ENCODE measurements around the gene PROKR2.

The PROKR2 gene

GRCh38 chr20:5331340-5331739 is 14.6 kb upstream of the PROKR2 start:
- H4K8ac ChIP-seq (ENCODE audit: low read depth, low read length) = no peak overlapping the region
- no peak overlapping the region for H3K18ac ChIP-seq (ENCODE audit: low read length)
- WGBS (ENCODE audit: extremely low coverage, insufficient coverage, low lambda C conversion rate) = no CpG with 5 or more reads among the region's 3 CpGs
- no peak for DNase-seq
- H2AK5ac ChIP-seq (ENCODE audit: low read length) = no peak overlapping the region
- H3K27ac ChIP-seq (ENCODE audit: low read depth, low read length) = no peak overlapping the region
- H3K4ac ChIP-seq (ENCODE audit: low read depth, low read length) = no peak overlapping the region
- no peak overlapping the region for H3K4me2 ChIP-seq (ENCODE audit: low read length)
- no peak overlapping the region for H3K9ac ChIP-seq (ENCODE audit: low read length)
- no peak overlapping the region for H3K23ac ChIP-seq (ENCODE audit: low read length)
- no peak overlapping the region for H3K56ac ChIP-seq (ENCODE audit: low read length)
- no peak overlapping the region for H3K4me3 ChIP-seq (ENCODE audit: low read length)
- no peaks in the 10 kb centered on the region for H3K79me1 ChIP-seq (ENCODE audit: low read length)
- H2BK15ac ChIP-seq (replicated peaks; ENCODE audit: low read depth) = no peak overlapping the region
- no peaks in the 10 kb centered on the region for H3K4me1 ChIP-seq (ENCODE audit: control insufficient read depth, low read depth, low read length)
- H3K79me2 ChIP-seq (ENCODE audit: control insufficient read depth, insufficient read depth, low read length) = no peaks in the 10 kb centered on the region
- no peak overlapping the region for H2BK5ac ChIP-seq (ENCODE audit: low read length)
- no peaks in the 10 kb centered on the region for H3K27me3 ChIP-seq (ENCODE audit: insufficient read depth, low read length, poor library complexity)
- H2BK120ac ChIP-seq (ENCODE audit: low read depth, low read length) = no peak overlapping the region
- H4K5ac ChIP-seq (ENCODE audit: low read length) = no peak overlapping the region
- H3K36me3 ChIP-seq (ENCODE audit: control insufficient read depth, insufficient read depth, low read length) = no peaks in the 10 kb centered on the region

GRCh38 chr20:5328268-5328667 is 11.5 kb upstream of the PROKR2 start:
- H3K79me2 ChIP-seq (ENCODE audit: control insufficient read depth, insufficient read depth, low read length) = no peaks in the 10 kb centered on the region
- H3K79me1 ChIP-seq (ENCODE audit: low read length) = no peaks in the 10 kb centered on the region
- H3K56ac ChIP-seq (ENCODE audit: low read length) = no peak overlapping the region
- DNase-seq = no peak
- no peak overlapping the region for H3K9ac ChIP-seq (ENCODE audit: low read length)
- no peak overlapping the region for H3K18ac ChIP-seq (ENCODE audit: low read length)
- H3K23ac ChIP-seq (ENCODE audit: low read length) = no peak overlapping the region
- H3K27ac ChIP-seq (ENCODE audit: low read depth, low read length) = no peak overlapping the region
- WGBS (ENCODE audit: extremely low coverage, insufficient coverage, low lambda C conversion rate) = no CpG with 5 or more reads among the region's 3 CpGs
- H3K4ac ChIP-seq (ENCODE audit: low read depth, low read length) = no peak overlapping the region
- H3K4me3 ChIP-seq (ENCODE audit: low read length) = no peak overlapping the region
- H2BK5ac ChIP-seq (ENCODE audit: low read length) = no peak overlapping the region
- H2AK5ac ChIP-seq (ENCODE audit: low read length) = no peak overlapping the region
- no peak overlapping the region for H4K5ac ChIP-seq (ENCODE audit: low read length)
- no peaks in the 10 kb centered on the region for H3K27me3 ChIP-seq (ENCODE audit: insufficient read depth, low read length, poor library complexity)
- no peak overlapping the region for H4K8ac ChIP-seq (ENCODE audit: low read depth, low read length)
- H3K36me3 ChIP-seq (ENCODE audit: control insufficient read depth, insufficient read depth, low read length) = no peaks in the 10 kb centered on the region
- H2BK15ac ChIP-seq (replicated peaks; ENCODE audit: low read depth) = no peak overlapping the region
- H2BK120ac ChIP-seq (ENCODE audit: low read depth, low read length) = no peak overlapping the region
- no peak overlapping the region for H3K4me2 ChIP-seq (ENCODE audit: low read length)
- H3K4me1 ChIP-seq (ENCODE audit: control insufficient read depth, low read depth, low read length) = no peaks in the 10 kb centered on the region

- Histone ChIP-seq H2BK120ac (ENCODE audit: low read depth, low read length) (no peak overlapping the region), H3K27me3 (ENCODE audit: insufficient read depth, low read length, poor library complexity) (no peaks in the 10 kb centered on the region), H3K23ac (ENCODE audit: low read length) (no peak overlapping the region), H3K4me3 (ENCODE audit: low read length) (no peak overlapping the region), H2BK15ac (replicated peaks; ENCODE audit: low read depth) (no peak overlapping the region), H3K9ac (ENCODE audit: low read length) (no peak overlapping the region), H3K18ac (ENCODE audit: low read length) (no peak overlapping the region), H3K4ac (ENCODE audit: low read depth, low read length) (no peak overlapping the region), H3K27ac (ENCODE audit: low read depth, low read length) (no peak overlapping the region), H3K79me1 (ENCODE audit: low read length) (no peaks in the 10 kb centered on the region), H2AK5ac (ENCODE audit: low read length) (no peak overlapping the region), H3K4me1 (ENCODE audit: control insufficient read depth, low read depth, low read length) (no peaks in the 10 kb centered on the region), H3K79me2 (ENCODE audit: control insufficient read depth, insufficient read depth, low read length) (no peaks in the 10 kb centered on the region), H3K36me3 (ENCODE audit: control insufficient read depth, insufficient read depth, low read length) (no peaks in the 10 kb centered on the region), H4K8ac (ENCODE audit: low read depth, low read length) (no peak overlapping the region), H3K56ac (ENCODE audit: low read length) (no peak overlapping the region), H4K5ac (ENCODE audit: low read length) (no peak overlapping the region), H3K4me2 (ENCODE audit: low read length) (no peak overlapping the region), H2BK5ac (ENCODE audit: low read length) (no peak overlapping the region)
- WGBS (ENCODE audit: extremely low coverage, insufficient coverage, low lambda C conversion rate) = no CpG with 5 or more reads among the region's 3 CpGs
- DNase-seq = no peak
Measured at GRCh38 chr20:5327356-5327755, 10.6 kb upstream of the PROKR2 start.

GRCh38 chr20:5315807-5316187 is 957 bp downstream of the PROKR2 start:
- H3K27me3 ChIP-seq (ENCODE audit: insufficient read depth, low read length, poor library complexity) = peaks cover 10% of the 10 kb centered on the region
- WGBS (ENCODE audit: extremely low coverage, insufficient coverage, low lambda C conversion rate) = no CpG with 5 or more reads among the region's 28 CpGs
- H3K79me1 ChIP-seq (ENCODE audit: low read length) = no peaks in the 10 kb centered on the region

GRCh38 chr20:5313916-5314315 is 2.8 kb downstream of the PROKR2 start:
- no peak overlapping the region for H2BK15ac ChIP-seq (replicated peaks; ENCODE audit: low read depth)
- DNase-seq = no peak

More at GRCh38 chr20:5315807-5316187, 957 bp downstream of the PROKR2 start:
- no peak overlapping the region for H3K23ac ChIP-seq (ENCODE audit: low read length)
- peak overlapping the region; percentile 71 for H3K4me2 ChIP-seq (ENCODE audit: low read length)
- H3K79me2 ChIP-seq (ENCODE audit: control insufficient read depth, insufficient read depth, low read length) = no peaks in the 10 kb centered on the region
- peak overlapping the region; percentile 41 for H3K9ac ChIP-seq (ENCODE audit: low read length)
- H2AK5ac ChIP-seq (ENCODE audit: low read length) = no peak overlapping the region
- H3K27ac ChIP-seq (ENCODE audit: low read depth, low read length) = no peak overlapping the region
- no peak overlapping the region for H2BK120ac ChIP-seq (ENCODE audit: low read depth, low read length)
- H3K4me1 ChIP-seq (ENCODE audit: control insufficient read depth, low read depth, low read length) = no peaks in the 10 kb centered on the region
- H4K5ac ChIP-seq (ENCODE audit: low read length) = no peak overlapping the region
- H3K4me3 ChIP-seq (ENCODE audit: low read length) = peak overlapping the region; percentile 54
- no peak overlapping the region for H2BK5ac ChIP-seq (ENCODE audit: low read length)
- DNase-seq = no peak
- H3K56ac ChIP-seq (ENCODE audit: low read length) = peak overlapping the region; percentile 75
- H3K4ac ChIP-seq (ENCODE audit: low read depth, low read length) = no peak overlapping the region
- H2BK15ac ChIP-seq (replicated peaks; ENCODE audit: low read depth) = no peak overlapping the region
- H3K36me3 ChIP-seq (ENCODE audit: control insufficient read depth, insufficient read depth, low read length) = no peaks in the 10 kb centered on the region
- no peak overlapping the region for H4K8ac ChIP-seq (ENCODE audit: low read depth, low read length)
- no peak overlapping the region for H3K18ac ChIP-seq (ENCODE audit: low read length)

GRCh38 chr20:5312518-5312917 is 4.2 kb downstream of the PROKR2 start:
- no peak overlapping the region for H3K9ac ChIP-seq (ENCODE audit: low read length)
- no peak overlapping the region for H3K23ac ChIP-seq (ENCODE audit: low read length)
- H4K8ac ChIP-seq (ENCODE audit: low read depth, low read length) = no peak overlapping the region
- H2BK120ac ChIP-seq (ENCODE audit: low read depth, low read length) = no peak overlapping the region
- no peak overlapping the region for H3K4ac ChIP-seq (ENCODE audit: low read depth, low read length)
- no peak overlapping the region for H3K4me3 ChIP-seq (ENCODE audit: low read length)
- H4K5ac ChIP-seq (ENCODE audit: low read length) = no peak overlapping the region
- H3K79me2 ChIP-seq (ENCODE audit: control insufficient read depth, insufficient read depth, low read length) = no peaks in the 10 kb centered on the region
- no peak for DNase-seq
- H3K4me2 ChIP-seq (ENCODE audit: low read length) = no peak overlapping the region
- no peaks in the 10 kb centered on the region for H3K36me3 ChIP-seq (ENCODE audit: control insufficient read depth, insufficient read depth, low read length)
- H2BK5ac ChIP-seq (ENCODE audit: low read length) = no peak overlapping the region
- H3K27me3 ChIP-seq (ENCODE audit: insufficient read depth, low read length, poor library complexity) = peaks cover 10% of the 10 kb centered on the region
- no peak overlapping the region for H2BK15ac ChIP-seq (replicated peaks; ENCODE audit: low read depth)
- H3K4me1 ChIP-seq (ENCODE audit: control insufficient read depth, low read depth, low read length) = no peaks in the 10 kb centered on the region
- no peak overlapping the region for H2AK5ac ChIP-seq (ENCODE audit: low read length)
- H3K79me1 ChIP-seq (ENCODE audit: low read length) = no peaks in the 10 kb centered on the region
- H3K18ac ChIP-seq (ENCODE audit: low read length) = no peak overlapping the region
- WGBS (ENCODE audit: extremely low coverage, insufficient coverage, low lambda C conversion rate) = no CpG with 5 or more reads among the region's 5 CpGs
- no peak overlapping the region for H3K27ac ChIP-seq (ENCODE audit: low read depth, low read length)
- H3K56ac ChIP-seq (ENCODE audit: low read length) = no peak overlapping the region

More at GRCh38 chr20:5313916-5314315, 2.8 kb downstream of the PROKR2 start:
- no peaks in the 10 kb centered on the region for H3K36me3 ChIP-seq (ENCODE audit: control insufficient read depth, insufficient read depth, low read length)
- H3K56ac ChIP-seq (ENCODE audit: low read length) = no peak overlapping the region
- H2AK5ac ChIP-seq (ENCODE audit: low read length) = no peak overlapping the region
- H3K4ac ChIP-seq (ENCODE audit: low read depth, low read length) = no peak overlapping the region
- no peaks in the 10 kb centered on the region for H3K79me1 ChIP-seq (ENCODE audit: low read length)
- no peak overlapping the region for H4K8ac ChIP-seq (ENCODE audit: low read depth, low read length)
- no peak overlapping the region for H3K27ac ChIP-seq (ENCODE audit: low read depth, low read length)
- WGBS (ENCODE audit: extremely low coverage, insufficient coverage, low lambda C conversion rate) = no CpG with 5 or more reads among the region's 17 CpGs
- no peak overlapping the region for H3K9ac ChIP-seq (ENCODE audit: low read length)
- H3K18ac ChIP-seq (ENCODE audit: low read length) = no peak overlapping the region
- peaks cover 10% of the 10 kb centered on the region for H3K27me3 ChIP-seq (ENCODE audit: insufficient read depth, low read length, poor library complexity)
- H2BK120ac ChIP-seq (ENCODE audit: low read depth, low read length) = no peak overlapping the region
- no peak overlapping the region for H3K23ac ChIP-seq (ENCODE audit: low read length)
- H3K4me2 ChIP-seq (ENCODE audit: low read length) = no peak overlapping the region
- H3K4me1 ChIP-seq (ENCODE audit: control insufficient read depth, low read depth, low read length) = no peaks in the 10 kb centered on the region
- no peak overlapping the region for H4K5ac ChIP-seq (ENCODE audit: low read length)
- H2BK5ac ChIP-seq (ENCODE audit: low read length) = no peak overlapping the region
- no peak overlapping the region for H3K4me3 ChIP-seq (ENCODE audit: low read length)
- H3K79me2 ChIP-seq (ENCODE audit: control insufficient read depth, insufficient read depth, low read length) = no peaks in the 10 kb centered on the region

Data from mesendoderm (in vitro differentiated cells).